ENCODE measurements around the gene ARL6IP1. TPM values are rescaled to one million over a fixed set of nuclear protein-coding genes. Genes with fewer than 3 reads are reported as not detected.
"Not testable (repeated sequence)": the region's sequence is repeated elsewhere in the genome, so short reads cannot be mapped to it uniquely, and the experiment has no call there.

Gene ARL6IP1
- polyA plus RNA-seq, 3 donors: 89.0 to 158 (median 142) TPM

- H3K4me1 ChIP-seq (ENCODE audit: control insufficient read depth in 1 of 2, insufficient read depth in 2 of 2, low read length in 2 of 2); H3K27me3 Mint-ChIP-seq (ENCODE audit: low read depth in 3 of 3); H3K79me2 ChIP-seq (ENCODE audit: insufficient read depth, low read length); intact Hi-C loops (cut with micrococcal nuclease); H3K4me3 Mint-ChIP-seq; H3K4me2 ChIP-seq (replicated peaks; ENCODE audit: extremely low read depth, low read length, poor library complexity, severe bottlenecking); H3K27ac Mint-ChIP-seq; H4K20me1 ChIP-seq (ENCODE audit: insufficient read depth, low read length); H3K4me3 ChIP-seq (replicated peaks in 1 of 3; ENCODE audit: low read depth in 2 of 3, low read length in 3 of 3); H2AFZ ChIP-seq (ENCODE audit: insufficient read depth, low read depth, low read length, poor library complexity, severe bottlenecking); H3K9me3 Mint-ChIP-seq; H3K27me3 ChIP-seq (ENCODE audit: control insufficient read depth in 2 of 2, insufficient read depth in 2 of 2, low read length in 2 of 2); H3K27ac ChIP-seq (ENCODE audit: low read depth in 1 of 2, low read length in 2 of 2); H3K9ac ChIP-seq (ENCODE audit: insufficient read depth, low read length, poor library complexity, severe bottlenecking); H3K36me3 ChIP-seq (replicated peaks in 1 of 2; ENCODE audit: control insufficient read depth in 1 of 2, insufficient read depth in 2 of 2, low read length in 2 of 2); H3K9me3 ChIP-seq (replicated peaks in 1 of 2; ENCODE audit: control insufficient read depth in 1 of 2, insufficient read depth in 1 of 2, low read length in 2 of 2); H3K36me3 Mint-ChIP-seq; DNase-seq; H3K4me1 Mint-ChIP-seq: not testable (repeated sequence)
- WGBS (ENCODE audit: insufficient coverage): 40% methylated on average over 1 of the region's 7 CpGs
Observed at GRCh38 chr16:18767217-18767616, 34.1 kb downstream of the ARL6IP1 start.

GRCh38 chr16:18762713-18763112 lies 38.6 kb downstream of the ARL6IP1 start:
- H3K9ac ChIP-seq (ENCODE audit: insufficient read depth, low read length, poor library complexity, severe bottlenecking); H3K9me3 Mint-ChIP-seq; H2AFZ ChIP-seq (ENCODE audit: insufficient read depth, low read depth, low read length, poor library complexity, severe bottlenecking); H3K27ac ChIP-seq (ENCODE audit: low read depth in 1 of 2, low read length in 2 of 2); H3K4me2 ChIP-seq (replicated peaks; ENCODE audit: extremely low read depth, low read length, poor library complexity, severe bottlenecking); H3K36me3 ChIP-seq (replicated peaks in 1 of 2; ENCODE audit: control insufficient read depth in 1 of 2, insufficient read depth in 2 of 2, low read length in 2 of 2); DNase-seq; H3K79me2 ChIP-seq (ENCODE audit: insufficient read depth, low read length); H3K4me1 Mint-ChIP-seq; H3K4me3 Mint-ChIP-seq; H3K27me3 ChIP-seq (ENCODE audit: control insufficient read depth in 2 of 2, insufficient read depth in 2 of 2, low read length in 2 of 2); H3K4me1 ChIP-seq (ENCODE audit: control insufficient read depth in 1 of 2, insufficient read depth in 2 of 2, low read length in 2 of 2); H3K4me3 ChIP-seq (replicated peaks in 1 of 3; ENCODE audit: low read depth in 2 of 3, low read length in 3 of 3); H3K36me3 Mint-ChIP-seq; H3K27me3 Mint-ChIP-seq (ENCODE audit: low read depth in 3 of 3); H3K9me3 ChIP-seq (replicated peaks in 1 of 2; ENCODE audit: control insufficient read depth in 1 of 2, insufficient read depth in 1 of 2, low read length in 2 of 2); intact Hi-C loops (cut with micrococcal nuclease); H3K27ac Mint-ChIP-seq; H4K20me1 ChIP-seq (ENCODE audit: insufficient read depth, low read length): not testable (repeated sequence)
- WGBS (ENCODE audit: insufficient coverage): no CpG with 5 or more reads among the region's 5 CpGs

GRCh38 chr16:18759598-18760520 lies 41.5 kb downstream of the ARL6IP1 start:
- 25% methylated on average over 6 of the region's 21 CpGs for WGBS (ENCODE audit: insufficient coverage)
- H3K9me3 Mint-ChIP-seq; H3K4me3 ChIP-seq (replicated peaks in 1 of 3; ENCODE audit: low read depth in 2 of 3, low read length in 3 of 3); H3K27me3 Mint-ChIP-seq (ENCODE audit: low read depth in 3 of 3); H2AFZ ChIP-seq (ENCODE audit: insufficient read depth, low read depth, low read length, poor library complexity, severe bottlenecking); H3K27me3 ChIP-seq (ENCODE audit: control insufficient read depth in 2 of 2, insufficient read depth in 2 of 2, low read length in 2 of 2); H3K4me1 ChIP-seq (ENCODE audit: control insufficient read depth in 1 of 2, insufficient read depth in 2 of 2, low read length in 2 of 2); H3K9ac ChIP-seq (ENCODE audit: insufficient read depth, low read length, poor library complexity, severe bottlenecking); H3K79me2 ChIP-seq (ENCODE audit: insufficient read depth, low read length); H3K4me3 Mint-ChIP-seq; H3K36me3 ChIP-seq (replicated peaks in 1 of 2; ENCODE audit: control insufficient read depth in 1 of 2, insufficient read depth in 2 of 2, low read length in 2 of 2); H3K36me3 Mint-ChIP-seq; H3K4me2 ChIP-seq (replicated peaks; ENCODE audit: extremely low read depth, low read length, poor library complexity, severe bottlenecking); H3K27ac Mint-ChIP-seq; H3K4me1 Mint-ChIP-seq; H4K20me1 ChIP-seq (ENCODE audit: insufficient read depth, low read length); H3K27ac ChIP-seq (ENCODE audit: low read depth in 1 of 2, low read length in 2 of 2); H3K9me3 ChIP-seq (replicated peaks in 1 of 2; ENCODE audit: control insufficient read depth in 1 of 2, insufficient read depth in 1 of 2, low read length in 2 of 2); intact Hi-C loops (cut with micrococcal nuclease): not testable (repeated sequence)
- TF ChIP-seq CTCF (IDR thresholded peaks at IDR 0.05): peak; percentile 66
- DNase-seq: peak in 2 of 3 donors; percentile 2 to 22

GRCh38 chr16:18757960-18758660 lies 43.2 kb downstream of the ARL6IP1 start:
- H3K4me2 ChIP-seq (replicated peaks; ENCODE audit: extremely low read depth, low read length, poor library complexity, severe bottlenecking); H3K27ac ChIP-seq (ENCODE audit: low read depth in 1 of 2, low read length in 2 of 2); H3K9me3 Mint-ChIP-seq; intact Hi-C loops (cut with micrococcal nuclease); H3K4me3 Mint-ChIP-seq; H4K20me1 ChIP-seq (ENCODE audit: insufficient read depth, low read length); H3K36me3 ChIP-seq (replicated peaks in 1 of 2; ENCODE audit: control insufficient read depth in 1 of 2, insufficient read depth in 2 of 2, low read length in 2 of 2); H3K27me3 ChIP-seq (ENCODE audit: control insufficient read depth in 2 of 2, insufficient read depth in 2 of 2, low read length in 2 of 2); H3K79me2 ChIP-seq (ENCODE audit: insufficient read depth, low read length); H3K27ac Mint-ChIP-seq; DNase-seq; H3K4me1 Mint-ChIP-seq; H3K9me3 ChIP-seq (replicated peaks in 1 of 2; ENCODE audit: control insufficient read depth in 1 of 2, insufficient read depth in 1 of 2, low read length in 2 of 2); H3K36me3 Mint-ChIP-seq; H3K27me3 Mint-ChIP-seq (ENCODE audit: low read depth in 3 of 3); H3K4me3 ChIP-seq (replicated peaks in 1 of 3; ENCODE audit: low read depth in 2 of 3, low read length in 3 of 3); H3K9ac ChIP-seq (ENCODE audit: insufficient read depth, low read length, poor library complexity, severe bottlenecking); H2AFZ ChIP-seq (ENCODE audit: insufficient read depth, low read depth, low read length, poor library complexity, severe bottlenecking); H3K4me1 ChIP-seq (ENCODE audit: control insufficient read depth in 1 of 2, insufficient read depth in 2 of 2, low read length in 2 of 2): not testable (repeated sequence)
- no CpG with 5 or more reads among the region's 10 CpGs for WGBS (ENCODE audit: insufficient coverage)
